GM13976 (cell line): ENCODE data around the gene ST8SIA5.

Source experiments
- DNase-seq: peaks from one replicate; pipeline ENCODE4 v3.0.0; 2012; ENCODE audit warnings: low spot score
- CTCF ChIP-seq: IDR thresholded peaks from 2 replicates; pipeline ENCODE4 v1.5.1; 2012; ENCODE audit warnings: borderline replicate concordance, mild to moderate bottlenecking; ENCODE audit not compliant: insufficient read depth; ENCODE audit errors: extremely low read depth, missing control alignments, control extremely low read depth
- in situ Hi-C: fragments of 300-500 bp; cut with MboI; formaldehyde crosslinking; loops from one replicate; pipeline ENCODE4 v1.12.0; 2022; ENCODE audit warnings: low sequenced_read_pairs, mixed read lengths, inconsistent platforms; ENCODE audit not compliant: unreplicated experiment

ST8SIA5 gene

GRCh38 chr18:46750626-46751025, 6.2 kb downstream of the ST8SIA5 start:
- in situ Hi-C loops, result no loop called here
- no peak for TF ChIP-seq CTCF
- no peak for DNase-seq

GRCh38 chr18:46748466-46748865, 8.4 kb downstream of the ST8SIA5 start:
- TF ChIP-seq CTCF, result no peak
- in situ Hi-C loops, result no loop called here
- no peak for DNase-seq

GRCh38 chr18:46740046-46740445, 16.8 kb downstream of the ST8SIA5 start:
- no peak for TF ChIP-seq CTCF
- in situ Hi-C loops, result no loop called here
- no peak for DNase-seq

- no peak for DNase-seq
- TF ChIP-seq CTCF, result no peak
- in situ Hi-C loops, result no loop called here
These were observed 18.4 kb downstream of the ST8SIA5 start for GRCh38 chr18:46738491-46738890.

- TF ChIP-seq CTCF, result no peak
- in situ Hi-C loops, result no loop called here
- DNase-seq, result no peak
These were observed 20.1 kb downstream of the ST8SIA5 start for GRCh38 chr18:46736736-46737135.

- no peak for DNase-seq
- TF ChIP-seq CTCF, result no peak
- in situ Hi-C loops, result no loop called here
These were observed 20.7 kb downstream of the ST8SIA5 start for GRCh38 chr18:46736135-46736534.

GRCh38 chr18:46734981-46735380, 21.9 kb downstream of the ST8SIA5 start:
- in situ Hi-C loops, result no loop called here
- no peak for TF ChIP-seq CTCF
- DNase-seq, result no peak
